GM21390 (cell line): ENCODE measurements around the gene SBDS.
"Not testable (repeated sequence)": the region's sequence is repeated elsewhere in the genome, so short reads cannot be mapped to it uniquely, and the experiment has no call there.

ENCODE experiments used
- ATAC-seq: cut with Tn5 transposase; IDR thresholded peaks from one replicate; pipeline ENCODE4 v1.9.1; 2021; ENCODE audit not compliant: unreplicated experiment

The SBDS gene

GRCh38 chr7:66995050-66995776 is at the start of gene SBDS:
Gene SBDS, minus strand, starts transcription at chr7:66995586. Its CDS starts 169 bp downstream, at chr7:66995417.
- peak; percentile 59 for ATAC-seq

- not testable (repeated sequence) for ATAC-seq
Observed at GRCh38 chr7:67043559-67043930, 48.2 kb upstream of the SBDS start.

- not testable (repeated sequence) for ATAC-seq
Observed at GRCh38 chr7:67042781-67043558, 47.6 kb upstream of the SBDS start.

DNA sequence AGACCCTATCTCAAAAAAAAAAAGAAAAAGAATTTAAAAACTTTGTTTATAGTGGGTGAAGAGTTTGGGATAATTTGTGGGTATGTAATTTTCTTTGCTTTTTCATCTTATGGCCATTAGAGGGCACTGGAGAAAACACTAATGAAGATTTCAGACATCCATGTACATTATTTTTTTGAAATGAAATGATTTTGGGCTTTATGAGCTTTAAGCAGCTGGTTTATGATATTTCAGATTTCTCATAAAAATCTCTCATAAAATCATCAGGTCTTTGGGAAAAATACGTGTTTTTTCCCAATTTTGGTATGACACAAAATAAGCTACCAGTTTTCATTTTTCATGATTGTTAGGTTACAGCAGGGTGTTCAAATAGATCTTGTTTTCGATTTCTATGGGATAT is 45.4 kb upstream of the SBDS start:
- ATAC-seq: not testable (repeated sequence)

GRCh38 chr7:67036432-67037395 is 41.3 kb upstream of the SBDS start:
- ATAC-seq: not testable (repeated sequence)

GRCh38 chr7:67033251-67033650 is 37.9 kb upstream of the SBDS start:
- no peak for ATAC-seq

- ATAC-seq: not testable (repeated sequence)
Observed at GRCh38 chr7:67031685-67032084, 36.3 kb upstream of the SBDS start.

DNA sequence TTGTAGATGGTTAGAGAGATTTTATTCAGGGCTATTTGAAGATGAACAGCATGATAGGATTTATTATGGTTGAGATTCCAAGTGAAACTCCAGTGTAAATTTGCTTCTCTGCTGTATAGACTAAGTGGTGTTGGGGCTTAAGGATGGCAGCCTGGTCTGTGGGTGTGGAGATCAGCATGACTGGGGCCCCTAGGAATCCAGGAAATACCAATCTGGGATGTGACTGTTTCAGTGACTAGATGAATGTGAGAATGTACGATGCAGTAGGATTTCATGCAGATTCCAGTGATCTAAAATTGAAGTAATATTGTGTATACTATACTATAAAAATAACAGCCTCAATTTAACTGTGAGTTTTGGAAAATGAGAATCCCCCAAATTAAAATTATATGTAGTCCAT is 30.1 kb upstream of the SBDS start:
- ATAC-seq: not testable (repeated sequence)

- ATAC-seq: no peak
Observed at GRCh38 chr7:67022511-67022910, 27.1 kb upstream of the SBDS start.

DNA sequence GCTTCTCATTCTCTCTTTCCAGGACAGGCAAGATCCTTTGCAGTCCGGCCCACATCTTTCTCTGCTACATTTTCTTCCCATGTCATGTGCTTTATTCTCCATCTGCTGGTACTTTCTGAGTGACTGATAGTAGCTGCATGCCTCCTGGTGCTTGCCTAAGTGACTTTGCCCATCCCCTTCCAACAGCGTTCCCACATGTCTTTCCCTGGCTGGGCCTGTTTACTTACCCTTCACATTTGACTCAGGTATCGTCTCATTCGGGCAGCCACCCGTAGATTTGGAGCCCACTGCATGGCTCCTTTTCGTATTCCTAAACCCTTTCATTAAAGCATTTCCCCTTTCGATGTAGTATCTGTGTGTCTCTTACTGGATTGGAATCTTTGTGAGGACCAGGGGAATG is 25.9 kb upstream of the SBDS start:
- ATAC-seq: no peak

DNA sequence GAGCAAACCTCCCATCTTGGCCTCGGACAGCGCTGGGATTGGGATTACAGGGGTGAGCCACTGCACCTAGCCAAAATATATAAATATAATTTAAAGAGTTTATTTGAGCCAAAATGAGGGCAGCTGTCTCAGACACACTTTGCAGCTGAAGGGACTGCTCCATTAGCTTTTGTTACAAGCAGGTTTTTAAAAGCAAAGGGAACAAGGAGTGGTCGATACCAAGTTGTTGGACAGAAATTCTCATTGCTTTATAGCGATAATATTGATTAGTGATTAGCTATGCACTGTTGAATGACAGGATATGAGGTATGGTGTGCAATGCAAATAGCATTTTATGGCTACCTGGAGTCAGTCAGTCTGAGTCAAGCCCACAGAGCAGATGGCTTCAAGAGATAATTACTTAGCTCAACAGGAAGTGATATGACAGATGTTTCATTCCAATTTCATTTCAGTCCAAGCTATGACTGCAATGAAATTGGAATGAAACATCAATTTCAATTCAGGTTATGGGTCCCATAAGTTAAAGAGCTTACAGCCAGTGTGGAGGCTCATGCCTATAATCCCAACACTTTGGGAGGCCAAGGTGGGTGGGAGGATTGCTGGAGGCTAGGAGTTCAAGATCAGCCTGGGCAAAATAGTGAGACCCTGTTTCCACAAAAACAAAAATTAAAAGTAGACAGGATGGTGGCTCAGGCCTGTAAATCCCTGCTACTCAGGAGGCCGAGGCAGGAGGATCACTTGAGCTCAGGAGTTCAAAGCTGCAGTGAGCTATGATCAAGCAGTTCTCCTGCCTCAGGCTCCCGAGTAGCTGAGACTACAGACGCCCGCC is 24.4 kb upstream of the SBDS start:
- no peak for ATAC-seq

DNA sequence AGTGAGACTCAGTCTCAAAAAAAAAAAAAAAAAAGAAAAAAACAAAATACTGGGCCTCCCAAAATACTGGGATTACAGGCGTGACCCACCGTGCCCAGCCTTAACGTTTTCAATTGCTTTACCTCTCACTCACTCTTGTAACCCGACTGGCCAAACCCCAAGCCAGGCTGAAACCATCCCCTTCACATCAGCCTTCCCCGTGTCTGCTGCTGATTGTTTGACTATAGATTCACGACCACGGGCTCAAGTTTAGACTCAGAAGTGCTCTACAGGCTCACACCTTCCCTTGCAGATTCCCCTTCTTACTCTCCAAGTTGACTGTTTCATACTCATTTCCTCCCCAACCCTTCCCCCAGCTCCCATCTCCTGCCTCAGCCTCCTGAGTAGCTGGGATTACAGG is 23.6 kb upstream of the SBDS start:
- no peak for ATAC-seq

- ATAC-seq: not testable (repeated sequence)
Observed at GRCh38 chr7:67017971-67018370, 22.6 kb upstream of the SBDS start.

DNA sequence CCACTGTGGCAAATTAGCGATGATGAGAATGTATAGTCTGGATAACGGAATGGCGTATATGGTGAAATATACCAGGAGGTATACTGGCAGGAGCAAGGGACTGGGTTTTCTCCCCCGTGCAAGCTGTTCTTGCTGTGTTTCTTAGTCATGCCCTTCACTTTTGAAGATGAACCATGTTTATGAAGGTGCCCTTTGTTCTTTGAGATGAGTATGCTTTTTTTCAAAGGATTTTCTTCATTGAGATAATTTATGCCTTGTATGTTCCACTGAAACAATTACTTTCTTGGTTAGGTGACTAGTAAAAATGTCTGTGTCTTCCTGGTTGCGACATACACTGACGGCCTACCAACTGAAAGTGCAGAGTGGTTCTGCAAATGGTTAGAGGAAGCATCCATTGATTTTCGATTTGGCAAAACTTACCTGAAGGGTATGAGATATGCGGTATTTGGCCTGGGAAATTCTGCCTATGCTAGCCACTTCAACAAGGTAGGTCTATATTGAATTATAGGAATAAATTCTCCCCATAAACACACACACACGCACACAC is 18.8 kb upstream of the SBDS start:
- not testable (repeated sequence) for ATAC-seq

DNA sequence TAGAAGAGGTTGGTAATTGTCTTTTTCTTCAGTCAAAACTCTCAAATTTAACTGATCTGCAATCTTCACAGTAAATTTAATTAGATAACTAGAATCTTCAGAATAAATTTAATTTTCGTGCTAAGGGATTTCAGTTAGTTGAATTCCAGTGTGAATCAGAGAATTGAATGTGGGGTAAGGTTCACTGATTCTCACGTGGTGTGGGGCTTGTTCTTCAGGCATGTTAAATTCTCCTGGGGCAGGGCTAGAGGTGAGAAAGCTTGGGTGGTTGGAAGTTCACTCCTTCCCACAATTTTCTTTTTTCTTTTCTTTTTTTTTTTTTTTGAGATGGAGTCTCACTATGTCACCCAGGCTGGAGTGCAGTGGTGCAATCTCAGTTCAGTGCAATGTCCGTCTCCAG is 14.3 kb upstream of the SBDS start:
- ATAC-seq: not testable (repeated sequence)

DNA sequence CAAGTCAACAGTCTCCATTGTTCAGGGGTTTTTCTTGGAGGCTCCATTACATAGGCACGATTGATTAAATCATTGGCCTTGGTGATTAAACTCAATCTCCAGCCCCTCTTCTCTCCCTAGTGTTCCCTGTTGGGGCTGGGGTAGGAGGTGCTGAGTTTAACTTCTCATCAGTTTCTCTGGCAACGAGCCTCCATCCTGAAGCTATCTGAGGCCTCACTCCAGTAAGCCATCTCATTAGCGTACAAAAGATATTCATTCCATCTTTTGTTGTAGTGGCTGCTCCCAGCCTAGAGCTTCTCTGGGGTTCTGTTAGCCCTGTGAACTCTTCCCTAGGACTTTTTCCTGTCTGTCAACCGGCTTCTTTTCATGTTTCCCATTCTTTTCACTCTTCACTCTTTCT is 12.9 kb upstream of the SBDS start:
- ATAC-seq: no peak

GRCh38 chr7:67006965-67007364 is 11.6 kb upstream of the SBDS start:
- ATAC-seq: no peak

DNA sequence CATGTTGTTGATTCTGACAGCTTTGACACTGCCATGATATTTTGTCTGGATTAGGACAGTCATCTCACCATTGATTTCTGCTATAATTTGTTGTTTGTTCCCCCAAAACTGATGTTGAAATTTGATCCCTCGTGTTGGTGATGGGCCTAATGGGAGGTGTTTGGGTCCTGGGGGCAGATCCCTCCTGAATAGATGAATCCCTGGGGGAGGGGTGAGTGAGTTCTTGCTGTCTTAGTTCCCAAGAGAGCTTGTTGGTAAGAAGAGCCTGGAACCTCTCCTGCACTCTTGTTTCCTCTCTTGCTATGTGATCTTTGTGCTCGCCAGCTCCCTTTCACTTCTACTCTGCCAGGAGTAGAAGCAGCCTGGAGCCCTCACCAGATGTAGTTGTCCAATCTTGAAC is 8.8 kb upstream of the SBDS start:
- ATAC-seq: not testable (repeated sequence)

- not testable (repeated sequence) for ATAC-seq
Observed at GRCh38 chr7:67000601-67001258, 5.3 kb upstream of the SBDS start.
